ENCODE measurements around the gene TIMMDC1. TPM values are rescaled to one million over a fixed set of nuclear protein-coding genes. Genes with fewer than 3 reads are reported as not detected.

The TIMMDC1 gene
- total RNA-seq, 1 donor from 2014 or later, result 75.4 TPM

- Mint-ChIP-seq H3K27me3 (ENCODE audit: unreplicated experiment) (no peaks in the 10 kb centered on the region), H3K9me3 (ENCODE audit: unreplicated experiment) (no peaks in the 10 kb centered on the region), H3K4me1 (ENCODE audit: low read depth, unreplicated experiment) (no peaks in the 10 kb centered on the region), H3K4me3 (ENCODE audit: unreplicated experiment) (no peak overlapping the region), H3K36me3 (ENCODE audit: unreplicated experiment) (peaks cover 22% of the 10 kb centered on the region), H3K27ac (ENCODE audit: unreplicated experiment) (no peak overlapping the region)
- no peak for TF ChIP-seq CTCF (IDR thresholded peaks at IDR 0.05; ENCODE audit: partially characterized antibody, unreplicated experiment)
- no peak for DNase-seq
Observed at GRCh38 chr3:119517112-119517511, 18.8 kb downstream of the TIMMDC1 start.

GRCh38 chr3:119518026-119518425 is 19.7 kb downstream of the TIMMDC1 start:
- Mint-ChIP-seq H3K9me3 (ENCODE audit: unreplicated experiment) (no peaks in the 10 kb centered on the region), H3K4me3 (ENCODE audit: unreplicated experiment) (no peak overlapping the region), H3K36me3 (ENCODE audit: unreplicated experiment) (peaks cover 22% of the 10 kb centered on the region), H3K4me1 (ENCODE audit: low read depth, unreplicated experiment) (no peaks in the 10 kb centered on the region), H3K27ac (ENCODE audit: unreplicated experiment) (no peak overlapping the region), H3K27me3 (ENCODE audit: unreplicated experiment) (no peaks in the 10 kb centered on the region)
- DNase-seq, result no peak
- no peak for TF ChIP-seq CTCF (IDR thresholded peaks at IDR 0.05; ENCODE audit: partially characterized antibody, unreplicated experiment)

GRCh38 chr3:119524931-119525662 is 26.8 kb downstream of the TIMMDC1 start:
- Mint-ChIP-seq H3K9me3 (ENCODE audit: unreplicated experiment) (no peaks in the 10 kb centered on the region), H3K36me3 (ENCODE audit: unreplicated experiment) (peaks cover 8% of the 10 kb centered on the region), H3K27me3 (ENCODE audit: unreplicated experiment) (no peaks in the 10 kb centered on the region), H3K4me1 (ENCODE audit: low read depth, unreplicated experiment) (no peaks in the 10 kb centered on the region), H3K27ac (ENCODE audit: unreplicated experiment) (no peak overlapping the region), H3K4me3 (ENCODE audit: unreplicated experiment) (no peak overlapping the region)
- no peak for DNase-seq
- no peak for TF ChIP-seq CTCF (IDR thresholded peaks at IDR 0.05; ENCODE audit: partially characterized antibody, unreplicated experiment)

GRCh38 chr3:119527714-119528113 is 29.4 kb downstream of the TIMMDC1 start:
- Mint-ChIP-seq H3K4me3 (ENCODE audit: unreplicated experiment) (no peak overlapping the region), H3K27ac (ENCODE audit: unreplicated experiment) (no peak overlapping the region), H3K36me3 (ENCODE audit: unreplicated experiment) (no peaks in the 10 kb centered on the region), H3K4me1 (ENCODE audit: low read depth, unreplicated experiment) (no peaks in the 10 kb centered on the region), H3K27me3 (ENCODE audit: unreplicated experiment) (no peaks in the 10 kb centered on the region), H3K9me3 (ENCODE audit: unreplicated experiment) (no peaks in the 10 kb centered on the region)
- TF ChIP-seq CTCF (IDR thresholded peaks at IDR 0.05; ENCODE audit: partially characterized antibody, unreplicated experiment), result no peak
- no peak for DNase-seq

GRCh38 chr3:119529883-119530282 is 31.5 kb downstream of the TIMMDC1 start:
- Mint-ChIP-seq H3K27ac (ENCODE audit: unreplicated experiment) (no peak overlapping the region), H3K36me3 (ENCODE audit: unreplicated experiment) (no peaks in the 10 kb centered on the region), H3K27me3 (ENCODE audit: unreplicated experiment) (no peaks in the 10 kb centered on the region), H3K9me3 (ENCODE audit: unreplicated experiment) (no peaks in the 10 kb centered on the region), H3K4me1 (ENCODE audit: low read depth, unreplicated experiment) (no peaks in the 10 kb centered on the region), H3K4me3 (ENCODE audit: unreplicated experiment) (no peak overlapping the region)
- no peak for TF ChIP-seq CTCF (IDR thresholded peaks at IDR 0.05; ENCODE audit: partially characterized antibody, unreplicated experiment)
- no peak for DNase-seq

All from glutamatergic neuron (in vitro differentiated cells).